PFSK-1 (cell line): Measurements from ENCODE around the gene IGSF3.

Source experiments
- FOXP2 ChIP-seq: optimal IDR thresholded peaks from 2 replicates; pipeline ENCODE3; 2011; ENCODE audit warnings: borderline replicate concordance, control low read depth, inconsistent platforms; ENCODE audit not compliant: insufficient read depth; ENCODE audit errors: extremely low read length, extremely low read depth
- POLR2AphosphoS5 ChIP-seq: IDR thresholded peaks from 2 replicates; pipeline ENCODE4 v1.6.1; 2012; ENCODE audit warnings: low read depth, mild to moderate bottlenecking, control low read depth, low read length, moderate library complexity
- REST ChIP-seq, 2 experiments: IDR thresholded peaks; 2 replicates each; pipeline versions ENCODE4 v1.6.1 to v1.8.0; 2011 to 2012; ENCODE audit warnings: low read depth in 2 of 2, low read length in 2 of 2, control low read depth in 1 of 2, inconsistent platforms in 1 of 2, mild to moderate bottlenecking in 1 of 2, moderate library complexity in 1 of 2; ENCODE audit not compliant: insufficient read depth in 1 of 2
- SIN3A ChIP-seq: IDR thresholded peaks from 2 replicates; pipeline ENCODE4 v1.6.1; 2012; ENCODE audit warnings: mild to moderate bottlenecking, low read length, moderate library complexity, borderline replicate concordance; ENCODE audit not compliant: insufficient read depth
- TAF1 ChIP-seq: IDR thresholded peaks from 2 replicates; pipeline ENCODE4 v1.6.1; 2012; ENCODE audit warnings: low read length, control low read depth, borderline replicate concordance; ENCODE audit not compliant: insufficient read depth

IGSF3 gene

GRCh38 chr1:116585886-116586285 lies 81.6 kb downstream of the IGSF3 start:
- TF ChIP-seq SIN3A (no peak), POLR2AphosphoS5 (no peak), REST (IDR thresholded peaks at IDR 0.05; ENCODE audit: insufficient read depth in 1 of 2, low read depth in 2 of 2, low read length in 2 of 2) (no peak), TAF1 (no peak), FOXP2 (no peak)

GRCh38 chr1:116581323-116581885 lies 86.1 kb downstream of the IGSF3 start:
- TF ChIP-seq REST (IDR thresholded peaks at IDR 0.05; ENCODE audit: insufficient read depth in 1 of 2, low read depth in 2 of 2, low read length in 2 of 2) (no peak), FOXP2 (no peak), SIN3A (no peak), TAF1 (no peak), POLR2AphosphoS5 (no peak)

GRCh38 chr1:116580446-116581322 lies 86.8 kb downstream of the IGSF3 start:
- no peak for TF ChIP-seq TAF1
- no peak for TF ChIP-seq POLR2AphosphoS5

- no peak for TF ChIP-seq POLR2AphosphoS5
- TF ChIP-seq TAF1: no peak
- no peak for TF ChIP-seq SIN3A
- TF ChIP-seq REST (IDR thresholded peaks at IDR 0.05; ENCODE audit: insufficient read depth in 1 of 2, low read depth in 2 of 2, low read length in 2 of 2): no peak
- no peak for TF ChIP-seq FOXP2
These were observed 88.2 kb downstream of the IGSF3 start for GRCh38 chr1:116579259-116579875.

GRCh38 chr1:116578581-116578980 lies 89.0 kb downstream of the IGSF3 start:
- TF ChIP-seq POLR2AphosphoS5: no peak
- no peak for TF ChIP-seq TAF1
- TF ChIP-seq REST (IDR thresholded peaks at IDR 0.05; ENCODE audit: insufficient read depth in 1 of 2, low read depth in 2 of 2, low read length in 2 of 2): no peak
- TF ChIP-seq SIN3A: no peak
- TF ChIP-seq FOXP2: no peak
